Measurements from ENCODE around the gene ITIH5.

GRCh38 chr10:7696545-7696944, 29.8 kb upstream of the ITIH5 start:
- TF ChIP-seq L3MBTL2 (conservative IDR thresholded peaks at IDR 0.05), result no peak
- no peak for TF ChIP-seq FOXA1 (IDR thresholded peaks at IDR 0.05)
- TF ChIP-seq SP1 (IDR thresholded peaks at IDR 0.05), result no peak
- TF ChIP-seq CTBP1 (IDR thresholded peaks at IDR 0.05; ENCODE audit: borderline replicate concordance), result no peak
- no peak for TF ChIP-seq SUZ12 (IDR thresholded peaks at IDR 0.05)

Data from HEK293T (cell line).